ENCODE measurements around the gene TSPAN15.

Gene TSPAN15

DNA sequence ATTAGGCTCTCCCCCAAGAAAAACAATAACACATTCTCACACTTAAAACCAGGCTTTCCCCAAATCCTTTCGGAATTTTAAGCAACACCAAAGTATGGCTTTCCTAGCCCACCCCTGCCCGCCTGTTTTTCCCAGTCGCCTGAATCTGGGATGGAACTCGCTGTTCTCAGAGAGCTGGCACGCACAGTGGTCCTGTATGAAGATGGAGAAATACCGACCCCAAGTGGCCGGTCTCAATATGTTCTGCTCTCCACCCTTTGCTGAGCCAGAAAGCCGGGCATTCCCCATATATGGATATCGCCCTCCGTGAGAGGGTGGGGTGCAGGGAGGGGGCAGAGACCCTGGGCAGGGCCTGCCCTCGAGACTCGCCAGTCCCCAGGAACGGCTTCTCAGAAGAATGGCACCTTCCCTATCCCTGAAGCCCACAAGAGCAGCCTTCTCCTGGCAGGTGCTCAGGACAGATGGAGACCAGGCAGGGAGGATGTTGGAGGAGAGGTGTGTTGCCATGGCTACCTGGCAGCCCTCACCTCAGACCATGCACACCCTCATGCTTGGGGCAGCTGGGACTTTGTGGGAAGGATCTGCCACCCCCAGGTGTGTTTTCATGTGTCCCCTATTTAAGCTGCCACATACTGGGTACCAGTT, 37.9 kb upstream of the TSPAN15 start:
- Histone ChIP-seq H3K9me3 (ENCODE audit: insufficient read depth, low read length) (no peaks in the 10 kb centered on the region), H2AFZ (ENCODE audit: low read depth, low read length, severe bottlenecking) (no peak overlapping the region), H3K4me3 (ENCODE audit: insufficient read depth, low read length, poor library complexity, severe bottlenecking) (no peak overlapping the region), H3K9ac (ENCODE audit: low read length) (no peak overlapping the region), H3K36me3 (ENCODE audit: low read length) (no peaks in the 10 kb centered on the region), H4K20me1 (ENCODE audit: low read depth, low read length) (no peaks in the 10 kb centered on the region), H3K27me3 (ENCODE audit: low read length) (no peaks in the 10 kb centered on the region), H3F3A (ENCODE audit: insufficient read depth) (no peaks in the 10 kb centered on the region; the same call in 1 of the 2 replicates), H3K79me2 (ENCODE audit: insufficient read depth, low read length) (no peaks in the 10 kb centered on the region), H3K27ac (ENCODE audit: low read depth, low read length) (no peak overlapping the region), H3K9me2 (replicated peaks; ENCODE audit: insufficient read depth, low read length) (no peaks in the 10 kb centered on the region), H3K4me2 (ENCODE audit: low read depth, low read length, poor library complexity, severe bottlenecking) (peak overlapping the region; percentile 12)
- no peak for TF ChIP-seq EZH2phosphoT487 (conservative IDR thresholded peaks at IDR 0.05; ENCODE audit: low read length)
- TF ChIP-seq, protein P1, sequence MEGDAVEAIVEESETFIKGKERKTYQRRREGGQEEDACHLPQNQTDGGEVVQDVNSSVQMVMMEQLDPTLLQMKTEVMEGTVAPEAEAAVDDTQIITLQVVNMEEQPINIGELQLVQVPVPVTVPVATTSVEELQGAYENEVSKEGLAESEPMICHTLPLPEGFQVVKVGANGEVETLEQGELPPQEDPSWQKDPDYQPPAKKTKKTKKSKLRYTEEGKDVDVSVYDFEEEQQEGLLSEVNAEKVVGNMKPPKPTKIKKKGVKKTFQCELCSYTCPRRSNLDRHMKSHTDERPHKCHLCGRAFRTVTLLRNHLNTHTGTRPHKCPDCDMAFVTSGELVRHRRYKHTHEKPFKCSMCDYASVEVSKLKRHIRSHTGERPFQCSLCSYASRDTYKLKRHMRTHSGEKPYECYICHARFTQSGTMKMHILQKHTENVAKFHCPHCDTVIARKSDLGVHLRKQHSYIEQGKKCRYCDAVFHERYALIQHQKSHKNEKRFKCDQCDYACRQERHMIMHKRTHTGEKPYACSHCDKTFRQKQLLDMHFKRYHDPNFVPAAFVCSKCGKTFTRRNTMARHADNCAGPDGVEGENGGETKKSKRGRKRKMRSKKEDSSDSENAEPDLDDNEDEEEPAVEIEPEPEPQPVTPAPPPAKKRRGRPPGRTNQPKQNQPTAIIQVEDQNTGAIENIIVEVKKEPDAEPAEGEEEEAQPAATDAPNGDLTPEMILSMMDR (IDR thresholded peaks at IDR 0.05; ENCODE audit: insufficient read depth, low read length, poor library complexity, severe bottlenecking), result peak; percentile 54

DNA sequence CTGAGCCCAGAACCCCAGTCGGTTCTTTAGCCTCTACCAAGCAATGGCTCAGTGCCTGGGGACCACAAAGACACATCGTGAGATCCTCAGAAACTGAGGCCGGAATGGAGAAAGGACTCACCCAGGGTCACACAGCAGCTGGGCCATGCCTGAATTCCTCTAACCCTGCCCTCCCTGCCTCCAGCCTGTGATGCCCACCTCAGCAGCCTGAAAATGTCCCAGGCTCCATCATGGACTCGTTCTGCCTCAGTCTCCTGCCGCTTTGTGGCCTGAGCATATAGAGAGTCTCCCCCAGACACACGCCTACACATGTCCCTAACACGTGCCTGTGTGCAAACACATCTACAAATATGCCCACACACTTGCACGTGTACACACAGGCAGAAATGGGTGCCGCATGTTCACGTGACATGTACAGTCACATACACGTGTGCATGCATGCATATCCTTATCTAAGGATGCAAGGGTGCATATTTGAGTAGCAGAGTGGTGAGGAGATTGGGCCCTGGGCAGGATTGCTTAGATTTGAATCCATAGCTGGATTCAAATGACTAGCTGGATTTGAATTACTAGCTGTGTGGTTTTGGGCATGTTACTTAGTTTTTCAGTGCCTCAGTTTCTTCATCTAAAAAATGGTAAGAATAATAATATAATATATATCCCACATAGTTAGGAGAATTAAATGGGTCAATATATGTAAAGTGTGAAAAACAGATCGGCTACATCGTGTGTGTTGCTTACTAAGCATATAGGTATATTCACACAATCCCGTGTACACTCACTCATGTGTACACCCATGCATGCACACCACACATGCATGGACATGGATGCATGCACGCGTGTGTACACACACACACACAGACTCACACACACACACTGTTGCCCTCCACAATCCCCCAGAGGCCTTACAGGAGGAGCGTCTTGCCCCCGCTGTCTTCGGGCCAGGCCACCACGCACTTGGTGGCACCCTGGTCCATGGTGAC, 36.9 kb upstream of the TSPAN15 start:
- no peak for TF ChIP-seq EZH2phosphoT487 (conservative IDR thresholded peaks at IDR 0.05; ENCODE audit: low read length)
- TF ChIP-seq, protein P1 (IDR thresholded peaks at IDR 0.05; ENCODE audit: insufficient read depth, low read length, poor library complexity, severe bottlenecking), result no peak
- no peaks in the 10 kb centered on the region for H4K20me1 ChIP-seq (ENCODE audit: low read depth, low read length)
- H3K4me3 ChIP-seq (ENCODE audit: insufficient read depth, low read length, poor library complexity, severe bottlenecking), result no peak overlapping the region
- no peaks in the 10 kb centered on the region for H3K9me2 ChIP-seq (replicated peaks; ENCODE audit: insufficient read depth, low read length)
- H3K36me3 ChIP-seq (ENCODE audit: low read length), result no peaks in the 10 kb centered on the region
- H3K27me3 ChIP-seq (ENCODE audit: low read length), result no peaks in the 10 kb centered on the region
- no peaks in the 10 kb centered on the region; the same call in 1 of the 2 replicates for H3F3A ChIP-seq (ENCODE audit: insufficient read depth)
- no peak overlapping the region for H3K4me2 ChIP-seq (ENCODE audit: low read depth, low read length, poor library complexity, severe bottlenecking)
- H3K9me3 ChIP-seq (ENCODE audit: insufficient read depth, low read length), result no peaks in the 10 kb centered on the region
- H3K9ac ChIP-seq (ENCODE audit: low read length), result no peak overlapping the region
- H3K79me2 ChIP-seq (ENCODE audit: insufficient read depth, low read length), result no peaks in the 10 kb centered on the region
- H3K27ac ChIP-seq (ENCODE audit: low read depth, low read length), result no peak overlapping the region
- no peak overlapping the region for H2AFZ ChIP-seq (ENCODE audit: low read depth, low read length, severe bottlenecking)

DNA sequence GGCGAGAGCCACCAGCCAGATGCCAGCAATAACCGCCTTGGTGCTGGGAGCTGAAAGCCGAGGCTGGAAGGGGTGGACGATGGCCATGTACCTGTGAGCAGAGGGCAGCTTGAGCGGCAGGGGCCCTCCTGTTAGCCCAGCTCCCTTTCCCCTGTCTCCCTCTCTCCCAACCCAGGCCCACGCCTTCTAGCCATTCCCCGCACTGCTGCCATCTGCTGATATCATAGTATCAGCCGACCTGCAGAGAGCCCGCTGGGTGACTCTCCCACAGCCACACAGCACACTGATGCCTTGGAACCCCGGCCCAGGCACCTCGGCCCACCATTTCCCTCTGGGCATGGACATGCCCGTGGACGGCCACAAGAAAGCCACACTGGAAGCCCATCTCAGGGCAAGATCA, 36.2 kb upstream of the TSPAN15 start:
- Histone ChIP-seq H3K27ac (ENCODE audit: low read depth, low read length) (no peak overlapping the region), H3K27me3 (ENCODE audit: low read length) (no peaks in the 10 kb centered on the region), H3K4me2 (ENCODE audit: low read depth, low read length, poor library complexity, severe bottlenecking) (no peak overlapping the region), H3K9me2 (replicated peaks; ENCODE audit: insufficient read depth, low read length) (no peaks in the 10 kb centered on the region), H3K36me3 (ENCODE audit: low read length) (no peaks in the 10 kb centered on the region), H3K9ac (ENCODE audit: low read length) (no peak overlapping the region), H2AFZ (ENCODE audit: low read depth, low read length, severe bottlenecking) (no peak overlapping the region), H4K20me1 (ENCODE audit: low read depth, low read length) (no peaks in the 10 kb centered on the region), H3K9me3 (ENCODE audit: insufficient read depth, low read length) (no peaks in the 10 kb centered on the region), H3K4me3 (ENCODE audit: insufficient read depth, low read length, poor library complexity, severe bottlenecking) (no peak overlapping the region), H3F3A (ENCODE audit: insufficient read depth) (no peaks in the 10 kb centered on the region), H3K79me2 (ENCODE audit: insufficient read depth, low read length) (no peaks in the 10 kb centered on the region)
- no peak for TF ChIP-seq EZH2phosphoT487 (conservative IDR thresholded peaks at IDR 0.05; ENCODE audit: low read length)
- TF ChIP-seq, protein P1 (IDR thresholded peaks at IDR 0.05; ENCODE audit: insufficient read depth, low read length, poor library complexity, severe bottlenecking), result no peak

All from SU-DHL-6 (cell line).